Natural killer cell (primary cell): ENCODE measurements around the gene MSANTD2. TPM values are rescaled to one million over a fixed set of nuclear protein-coding genes. Genes with fewer than 3 reads are reported as not detected.

Experiments
- ATAC-seq, 3 donors: fragments of 150-1000 bp in 2 of 3; fragments of 200-7000 bp in 1 of 3; cut with Tn5 transposase; 1 replicate in 1 of 3; 2 replicates in 2 of 3; pipeline ENCODE4 v1.10.0; 2021; ENCODE audit warnings: mild to moderate bottlenecking in 2 of 3, moderate library complexity in 2 of 3
- DNase-seq, 2 donors: peaks; one replicate each; pipeline versions ENCODE4 v3.0.0 to v3.0.0-alpha.2; 2013 to 2021; ENCODE audit warnings: mixed read lengths in 1 of 2
- H3K27ac ChIP-seq: one replicate; pipeline ENCODE4 v1.5.1; 2013; ENCODE audit warnings: mild to moderate bottlenecking, low read length
- H3K27me3 ChIP-seq: one replicate; pipeline ENCODE4 v1.6.1; 2013; ENCODE audit warnings: low read length; ENCODE audit not compliant: control insufficient read depth, insufficient read depth
- H3K36me3 ChIP-seq: one replicate; pipeline ENCODE4 v1.6.1; 2013; ENCODE audit warnings: low read length; ENCODE audit not compliant: control insufficient read depth, insufficient read depth
- H3K4me1 ChIP-seq: one replicate; pipeline ENCODE4 v1.6.1; 2013; ENCODE audit warnings: low read length; ENCODE audit not compliant: control insufficient read depth, insufficient read depth
- H3K4me3 ChIP-seq: one replicate; pipeline ENCODE4 v1.5.1; 2013; ENCODE audit warnings: low read length
- H3K9me3 ChIP-seq: one replicate; pipeline ENCODE4 v1.6.1; 2013; ENCODE audit warnings: low read length; ENCODE audit not compliant: control insufficient read depth, insufficient read depth
- H3K27ac Mint-ChIP-seq, 2 donors: one replicate each; pipeline ENCODE4 v1.8.0; 2022; ENCODE audit warnings: mild to moderate bottlenecking in 2 of 2, mixed read lengths in 2 of 2, moderate library complexity in 1 of 2
- H3K27me3 Mint-ChIP-seq, 2 donors: one replicate each; pipeline ENCODE4 v1.8.0; 2022; ENCODE audit warnings: low read depth in 2 of 2, mixed read lengths in 2 of 2
- H3K36me3 Mint-ChIP-seq: one replicate; pipeline ENCODE4 v1.8.0; 2022; ENCODE audit warnings: mixed read lengths
- H3K4me1 Mint-ChIP-seq, 2 donors: one replicate each; pipeline ENCODE4 v1.8.0; 2022; ENCODE audit warnings: mixed read lengths in 2 of 2
- H3K4me3 Mint-ChIP-seq: one replicate; pipeline ENCODE4 v1.8.0; 2022; ENCODE audit warnings: mild to moderate bottlenecking, moderate library complexity, mixed read lengths
- H3K9me3 Mint-ChIP-seq, 2 donors: one replicate each; pipeline ENCODE4 v1.8.0; 2022; ENCODE audit warnings: mixed read lengths in 2 of 2
- WGBS: methylation state at CpG from one replicate; pipeline ENCODE4 v1.1.7; 2013; ENCODE audit warnings: missing lambda C conversion rate; ENCODE audit not compliant: insufficient coverage; 5-methylcytosine and 5-hydroxymethylcytosine counted together
- intact Hi-C: fragments of 100-400 bp; cut with micrococcal nuclease; formaldehyde crosslinking; loops from one replicate; pipeline ENCODE4 v1.14.2; 2022
- total RNA-seq, 4 donors: library from RNA; stranded (reverse); fragments of 120-200 nt in 1 of 4; gene quantifications; one replicate each; pipeline versions ENCODE4 v1.2.3 to v1.2.4, GENCODE V29; 2013 to 2022
- TF ChIP-seq, protein P1 (sequence below): fragments of 200-600 bp; IDR thresholded peaks from one replicate; pipeline ENCODE4 v1.8.0; 2022; ENCODE audit warnings: antibody characterized with exemption

The MSANTD2 gene
- total RNA-seq, 3 donors from 2014 or later (not counting 1 experiment from before 2014, with no cell fraction given): 10.1 to 14.1 (median 13.3) TPM

GRCh38 chr11:124838805-124839127, 38.6 kb upstream of the MSANTD2 start:
- Mint-ChIP-seq H3K4me3 (no peak overlapping the region), H3K36me3 (no peaks in the 10 kb centered on the region), H3K4me1 (peaks cover 6 to 9% of the 10 kb centered on the region in 2 donors), H3K27me3 (peaks cover 52 to 62% of the 10 kb centered on the region in 2 donors), H3K27ac (no peak overlapping the region), H3K9me3 (no peaks in the 10 kb centered on the region)
- WGBS: 23% methylated on average over 5 of the region's 5 CpGs
- Histone ChIP-seq H3K36me3 (no peaks in the 10 kb centered on the region), H3K9me3 (no peaks in the 10 kb centered on the region), H3K27me3 (peaks cover 44% of the 10 kb centered on the region), H3K27ac (no peak overlapping the region), H3K4me1 (peaks cover 18% of the 10 kb centered on the region), H3K4me3 (no peak overlapping the region)
- ATAC-seq (no peak), DNase-seq (no peak)
- intact Hi-C loops: loop anchor here (10.0 kb wide), 1 partner anchor 74 kb away; the partner anchor contains the start of gene ESAM
- TF ChIP-seq, protein P1, sequence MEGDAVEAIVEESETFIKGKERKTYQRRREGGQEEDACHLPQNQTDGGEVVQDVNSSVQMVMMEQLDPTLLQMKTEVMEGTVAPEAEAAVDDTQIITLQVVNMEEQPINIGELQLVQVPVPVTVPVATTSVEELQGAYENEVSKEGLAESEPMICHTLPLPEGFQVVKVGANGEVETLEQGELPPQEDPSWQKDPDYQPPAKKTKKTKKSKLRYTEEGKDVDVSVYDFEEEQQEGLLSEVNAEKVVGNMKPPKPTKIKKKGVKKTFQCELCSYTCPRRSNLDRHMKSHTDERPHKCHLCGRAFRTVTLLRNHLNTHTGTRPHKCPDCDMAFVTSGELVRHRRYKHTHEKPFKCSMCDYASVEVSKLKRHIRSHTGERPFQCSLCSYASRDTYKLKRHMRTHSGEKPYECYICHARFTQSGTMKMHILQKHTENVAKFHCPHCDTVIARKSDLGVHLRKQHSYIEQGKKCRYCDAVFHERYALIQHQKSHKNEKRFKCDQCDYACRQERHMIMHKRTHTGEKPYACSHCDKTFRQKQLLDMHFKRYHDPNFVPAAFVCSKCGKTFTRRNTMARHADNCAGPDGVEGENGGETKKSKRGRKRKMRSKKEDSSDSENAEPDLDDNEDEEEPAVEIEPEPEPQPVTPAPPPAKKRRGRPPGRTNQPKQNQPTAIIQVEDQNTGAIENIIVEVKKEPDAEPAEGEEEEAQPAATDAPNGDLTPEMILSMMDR: no peak

GRCh38 chr11:124837491-124837856, 37.3 kb upstream of the MSANTD2 start:
- Histone ChIP-seq H3K27ac (no peak overlapping the region), H3K27me3 (peaks cover 32% of the 10 kb centered on the region), H3K9me3 (no peaks in the 10 kb centered on the region), H3K4me1 (peaks cover 18% of the 10 kb centered on the region), H3K36me3 (no peaks in the 10 kb centered on the region), H3K4me3 (no peak overlapping the region)
- intact Hi-C loops: loop anchor here (1.0 to 10.0 kb wide), 3 partner anchors 73 to 193 kb away; partner anchors contain the start of gene ESAM
- TF ChIP-seq, protein P1: no peak
- H3K9me3 Mint-ChIP-seq: no peaks in the 10 kb centered on the region
- WGBS: 35% methylated on average over 2 of the region's 3 CpGs
- no peak overlapping the region for H3K4me3 Mint-ChIP-seq
- H3K4me1 Mint-ChIP-seq: peaks cover 6 to 9% of the 10 kb centered on the region in 2 donors
- H3K27ac Mint-ChIP-seq: no peak overlapping the region
- DNase-seq: peak in 1 of 2 donors; percentile 41
- ATAC-seq: no peak
- no peaks in the 10 kb centered on the region for H3K36me3 Mint-ChIP-seq
- H3K27me3 Mint-ChIP-seq: peaks cover 51 to 62% of the 10 kb centered on the region in 2 donors

GRCh38 chr11:124835918-124836317, 35.7 kb upstream of the MSANTD2 start:
- H3K4me3 Mint-ChIP-seq: peak overlapping the region; percentile 78
- TF ChIP-seq, protein P1: no peak
- Histone ChIP-seq H3K27ac (no peak overlapping the region), H3K27me3 (peaks cover 24% of the 10 kb centered on the region), H3K4me3 (no peak overlapping the region), H3K9me3 (no peaks in the 10 kb centered on the region), H3K4me1 (peaks cover 18% of the 10 kb centered on the region), H3K36me3 (no peaks in the 10 kb centered on the region)
- no peaks in the 10 kb centered on the region for H3K36me3 Mint-ChIP-seq
- H3K27me3 Mint-ChIP-seq: peaks cover 41 to 56% of the 10 kb centered on the region in 2 donors
- WGBS: 96% methylated on average over 8 of the region's 8 CpGs
- no peaks in the 10 kb centered on the region for H3K9me3 Mint-ChIP-seq
- intact Hi-C loops: loop anchor here (10.0 kb wide), 1 partner anchor 71 kb away; the partner anchor contains the start of gene ESAM
- DNase-seq (no peak), ATAC-seq (no peak)
- peak overlapping the region in 1 of 2 donors; percentile 63 for H3K27ac Mint-ChIP-seq
- H3K4me1 Mint-ChIP-seq: peaks cover 6 to 9% of the 10 kb centered on the region in 2 donors
